22Rv1 (cell line): ENCODE measurements around the gene LHX3.
A peak's percentile ranks its signal among the peaks of the same experiment; 100 is the strongest.

Source experiments
- H3K27ac ChIP-seq: fragments of 450-650 bp; 2 replicates; pipeline ENCODE4 v1.5.1; 2017
- ZFX ChIP-seq: fragments of 450-650 bp; IDR thresholded peaks from 2 replicates; pipeline ENCODE4 v1.6.1; 2017; ENCODE audit warnings: antibody characterized with exemption, borderline replicate concordance
- TF ChIP-seq, protein P1 (sequence below): fragments of 450-650 bp; IDR thresholded peaks from 2 replicates; pipeline ENCODE4 v1.5.1; 2017; ENCODE audit warnings: mild to moderate bottlenecking

Gene LHX3

DNA sequence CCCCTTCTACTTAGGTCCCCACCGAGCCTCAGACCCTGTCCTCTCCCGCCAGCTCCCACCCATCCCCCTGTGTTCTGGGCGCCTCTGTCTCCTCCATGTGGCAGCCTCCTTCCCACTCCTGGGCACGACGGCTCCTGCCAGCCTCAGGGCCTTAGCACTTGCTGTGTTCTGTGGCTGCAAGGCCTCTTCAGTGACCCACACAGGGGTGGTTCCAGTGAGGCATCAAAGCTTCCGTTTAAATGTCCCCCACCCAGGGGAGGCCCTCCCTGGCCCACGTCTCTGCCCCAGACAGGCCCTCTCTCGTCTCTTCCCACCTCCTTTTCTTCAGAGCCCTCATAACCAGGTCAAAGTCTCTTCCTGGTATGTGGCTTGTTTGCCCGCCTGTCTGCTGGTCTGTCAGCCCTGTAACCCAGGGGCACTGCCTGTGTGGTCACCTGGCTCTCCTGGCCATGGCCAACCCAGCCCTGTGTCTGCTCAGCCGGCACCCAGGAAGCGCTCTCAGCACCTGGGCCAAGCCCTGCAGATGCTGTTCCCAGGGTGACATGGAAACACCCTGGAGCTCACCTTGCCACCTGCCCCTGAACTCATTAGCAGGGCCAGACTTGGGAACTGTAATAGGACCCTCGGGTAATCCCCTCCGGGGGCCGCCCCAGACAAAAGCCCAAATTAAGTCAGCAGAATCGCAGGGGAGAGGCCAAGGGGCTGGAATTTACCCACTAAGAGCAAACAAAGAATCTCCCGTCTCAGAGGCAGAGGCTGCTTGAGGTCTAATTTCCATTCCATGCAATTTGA is 33.7 kb downstream of the LHX3 start:
- TF ChIP-seq, protein P1, sequence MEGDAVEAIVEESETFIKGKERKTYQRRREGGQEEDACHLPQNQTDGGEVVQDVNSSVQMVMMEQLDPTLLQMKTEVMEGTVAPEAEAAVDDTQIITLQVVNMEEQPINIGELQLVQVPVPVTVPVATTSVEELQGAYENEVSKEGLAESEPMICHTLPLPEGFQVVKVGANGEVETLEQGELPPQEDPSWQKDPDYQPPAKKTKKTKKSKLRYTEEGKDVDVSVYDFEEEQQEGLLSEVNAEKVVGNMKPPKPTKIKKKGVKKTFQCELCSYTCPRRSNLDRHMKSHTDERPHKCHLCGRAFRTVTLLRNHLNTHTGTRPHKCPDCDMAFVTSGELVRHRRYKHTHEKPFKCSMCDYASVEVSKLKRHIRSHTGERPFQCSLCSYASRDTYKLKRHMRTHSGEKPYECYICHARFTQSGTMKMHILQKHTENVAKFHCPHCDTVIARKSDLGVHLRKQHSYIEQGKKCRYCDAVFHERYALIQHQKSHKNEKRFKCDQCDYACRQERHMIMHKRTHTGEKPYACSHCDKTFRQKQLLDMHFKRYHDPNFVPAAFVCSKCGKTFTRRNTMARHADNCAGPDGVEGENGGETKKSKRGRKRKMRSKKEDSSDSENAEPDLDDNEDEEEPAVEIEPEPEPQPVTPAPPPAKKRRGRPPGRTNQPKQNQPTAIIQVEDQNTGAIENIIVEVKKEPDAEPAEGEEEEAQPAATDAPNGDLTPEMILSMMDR = no peak
- no peak for TF ChIP-seq ZFX
- H3K27ac ChIP-seq = no peak overlapping the region

DNA sequence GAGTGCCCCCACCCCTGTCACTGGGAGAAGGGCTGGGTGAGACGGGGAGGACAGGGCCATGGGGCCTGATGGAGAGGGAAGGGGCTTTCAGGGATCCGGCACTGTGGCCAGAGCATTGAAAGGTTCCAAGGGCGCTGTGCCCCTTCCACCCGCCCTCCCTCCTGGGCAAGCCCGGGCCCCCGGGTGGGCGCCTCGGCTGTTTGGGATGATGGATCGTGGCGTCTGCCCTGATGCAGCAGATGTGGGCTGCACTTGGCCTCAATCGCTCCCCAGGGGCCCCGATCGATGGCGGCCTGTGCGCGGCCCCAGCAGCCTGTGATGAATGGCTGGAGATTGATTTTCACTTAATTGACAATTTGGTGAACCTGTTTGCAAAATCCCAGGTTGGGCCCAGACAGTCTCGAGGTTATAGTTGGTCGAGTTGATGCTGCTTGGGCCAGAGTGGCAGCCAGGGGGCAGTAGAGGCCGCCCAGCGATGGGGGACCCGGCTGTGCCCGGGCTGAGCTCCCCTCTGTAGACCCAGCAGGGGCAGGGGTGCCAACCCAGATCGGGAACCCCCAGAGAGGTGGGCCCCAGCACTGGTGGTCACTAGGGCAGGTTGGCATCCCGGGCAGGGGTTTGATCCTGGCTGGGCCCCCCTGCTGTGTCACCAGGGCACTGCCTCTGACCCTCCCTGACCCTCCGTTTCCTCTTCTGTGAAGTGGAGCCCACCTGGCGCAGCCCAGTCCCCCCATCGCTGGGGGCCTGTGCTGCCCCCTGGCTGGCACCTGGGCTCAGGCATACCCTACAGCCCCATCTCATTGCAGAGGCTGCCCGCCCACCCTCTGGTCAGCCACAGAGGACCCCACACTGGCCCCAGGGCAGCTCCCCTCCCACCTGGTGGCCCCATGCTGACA is 34.7 kb downstream of the LHX3 start:
- H3K27ac ChIP-seq = no peak overlapping the region
- TF ChIP-seq, protein P1 = peak; percentile 89
- no peak for TF ChIP-seq ZFX

- no peak for TF ChIP-seq ZFX
- H3K27ac ChIP-seq = no peak overlapping the region
Observed at GRCh38 chr9:136169495-136169894, 35.4 kb downstream of the LHX3 start.

DNA sequence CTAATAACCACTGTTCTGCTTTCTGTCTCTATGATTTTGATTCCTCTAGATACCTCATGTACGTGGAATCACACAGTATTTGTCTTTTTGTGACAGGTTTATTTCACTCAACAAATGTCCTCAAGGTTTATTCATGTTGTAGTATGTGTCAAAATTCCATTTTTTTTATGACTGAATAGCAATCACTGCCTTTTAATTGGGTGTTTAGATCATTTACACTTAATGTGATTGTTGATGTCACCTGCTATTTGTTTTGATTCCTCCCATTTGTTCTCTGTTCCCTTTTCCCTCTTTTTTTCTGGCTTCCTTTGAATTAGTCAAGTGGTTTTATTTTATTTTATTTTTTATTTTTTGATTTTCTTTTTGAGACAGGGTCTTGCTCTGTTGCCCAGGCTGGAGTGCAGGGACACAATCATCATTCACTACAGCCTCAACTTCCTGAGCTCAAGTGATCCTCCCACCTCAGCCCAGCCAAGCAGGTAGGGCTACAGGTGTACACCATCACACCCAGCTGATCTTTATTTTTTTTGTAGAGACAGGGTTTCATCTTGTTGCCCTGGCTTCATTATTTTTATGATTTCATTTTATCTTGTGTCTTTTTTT is 41.6 kb downstream of the LHX3 start:
- TF ChIP-seq, protein P1 = no peak
- no peak for TF ChIP-seq ZFX
- no peak overlapping the region for H3K27ac ChIP-seq

GRCh38 chr9:136160995-136161610 is 43.8 kb downstream of the LHX3 start:
- TF ChIP-seq, protein P1 = no peak
- no peak for TF ChIP-seq ZFX
- H3K27ac ChIP-seq = no peak overlapping the region

DNA sequence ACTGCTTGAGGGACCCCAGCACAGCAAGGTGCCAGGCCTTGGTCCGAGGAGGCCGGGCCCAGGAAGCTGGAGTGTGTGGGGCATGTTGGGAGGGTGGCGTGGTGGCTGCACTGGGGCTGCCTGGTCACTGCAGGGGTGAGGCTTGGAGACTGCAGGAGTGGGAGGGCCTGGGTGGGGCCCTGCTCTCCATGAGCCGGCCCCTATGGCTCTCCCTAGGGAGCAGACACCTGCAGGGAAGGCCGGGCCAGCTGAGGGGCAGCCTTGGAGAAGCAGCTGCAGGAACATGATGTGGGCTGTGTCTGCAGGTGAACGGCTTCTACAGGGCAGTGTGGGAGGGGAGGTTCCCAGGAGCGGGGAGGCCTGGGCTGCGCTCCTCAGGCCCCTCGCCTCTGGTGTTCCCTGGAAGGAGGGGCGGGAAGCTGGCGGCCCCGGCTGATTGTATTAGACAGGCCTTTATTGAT is 44.5 kb downstream of the LHX3 start:
- TF ChIP-seq, protein P1 = no peak
- no peak for TF ChIP-seq ZFX
- no peak overlapping the region for H3K27ac ChIP-seq

- no peak for TF ChIP-seq ZFX
- TF ChIP-seq, protein P1 = no peak
- H3K27ac ChIP-seq = no peak overlapping the region
Observed at GRCh38 chr9:136159851-136160250, 45.1 kb downstream of the LHX3 start.
